Activated naive CD8-positive, alpha-beta T cell treated with anti-CD3 and anti-CD28 coated beads, Interleukin-2, amount 10 ng/mL, durations not matched to agents 7 days and 5 days (primary cell): ENCODE measurements around the gene CDH16. TPM values are rescaled to one million over a fixed set of nuclear protein-coding genes. Genes with fewer than 3 reads are reported as not detected.
"Not testable (repeated sequence)": the region's sequence is repeated elsewhere in the genome, so short reads cannot be mapped to it uniquely, and the experiment has no call there.

Experiments used
- ATAC-seq: fragments of 150-1000 bp; cut with Tn5 transposase; one replicate; pipeline ENCODE4 v1.10.0; 2021; ENCODE audit warnings: low read depth, moderate library complexity
- POLR2A ChIA-PET: fragments of 350-600 bp; sonication (Branson Sonifier 250); formaldehyde crosslinking; loops from one replicate; lab custom pipeline; 2021; ENCODE audit warnings: antibody characterized with exemption; lab: Charles Lee
- DNase-seq: peaks from one replicate; pipeline ENCODE4 v3.0.0; 2021
- H3K27ac Mint-ChIP-seq: one replicate; pipeline ENCODE4 v1.8.0; 2022; ENCODE audit warnings: mild to moderate bottlenecking, mixed read lengths
- H3K27me3 Mint-ChIP-seq: one replicate; pipeline ENCODE4 v1.8.0; 2022; ENCODE audit warnings: mild to moderate bottlenecking, moderate library complexity, mixed read lengths
- H3K36me3 Mint-ChIP-seq: one replicate; pipeline ENCODE4 v1.8.0; 2021; ENCODE audit warnings: mild to moderate bottlenecking, mixed read lengths
- H3K4me1 Mint-ChIP-seq: one replicate; pipeline ENCODE4 v1.8.0; 2021; ENCODE audit warnings: mixed read lengths
- H3K4me3 Mint-ChIP-seq: one replicate; pipeline ENCODE4 v1.8.0; 2022; ENCODE audit warnings: mild to moderate bottlenecking, moderate library complexity, mixed read lengths
- H3K9me3 Mint-ChIP-seq: one replicate; pipeline ENCODE4 v1.8.0; 2021; ENCODE audit warnings: mixed read lengths
- total RNA-seq, 2 experiments: library from RNA; stranded (reverse); gene quantifications; one replicate each; pipeline ENCODE4 v1.2.3, GENCODE V29; 2021

Gene CDH16
- total RNA-seq, 2 experiments from 2014 or later: not detected

DNA sequence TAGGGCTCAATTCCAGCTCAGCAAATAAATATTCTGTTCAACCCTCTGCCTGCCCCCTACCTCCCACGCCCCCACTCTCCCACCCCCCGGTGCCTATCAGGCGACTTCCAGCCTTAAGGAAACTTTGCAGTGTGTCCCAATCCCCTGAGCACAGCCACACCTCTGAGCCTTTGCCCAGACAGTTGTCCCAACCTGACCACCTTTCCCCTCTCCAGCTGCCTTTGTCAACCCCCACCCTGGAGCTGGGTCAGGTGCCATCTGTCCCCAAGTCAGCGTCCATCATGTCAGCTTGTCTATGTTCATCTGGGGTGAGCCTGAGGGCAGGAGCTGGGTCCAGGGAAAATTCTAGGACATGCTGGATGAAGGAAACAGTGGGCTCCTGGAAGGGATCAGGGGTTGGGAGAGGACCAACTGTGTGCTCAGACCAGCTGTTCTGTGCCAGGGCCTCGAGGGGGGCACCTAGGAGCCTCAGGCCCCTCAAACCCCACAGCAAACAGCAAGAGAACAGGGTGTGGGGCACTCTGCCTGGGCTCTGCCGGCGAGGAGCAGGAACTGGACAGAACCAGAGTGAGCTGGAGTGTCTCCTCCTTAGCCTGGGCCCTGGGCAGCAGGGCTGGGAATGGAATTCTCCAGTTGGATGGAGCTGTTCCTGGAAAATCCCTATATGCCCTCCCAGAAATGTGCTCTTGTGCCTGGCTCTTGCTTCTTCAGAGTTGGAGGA, 17.8 kb downstream of the CDH16 start:
- peaks cover 6% of the 10 kb centered on the region for H3K4me1 Mint-ChIP-seq
- no peaks in the 10 kb centered on the region for H3K36me3 Mint-ChIP-seq
- no peaks in the 10 kb centered on the region for H3K9me3 Mint-ChIP-seq
- no peak for DNase-seq
- no peak overlapping the region for H3K4me3 Mint-ChIP-seq
- no peak for ATAC-seq
- no peak overlapping the region for H3K27ac Mint-ChIP-seq
- H3K27me3 Mint-ChIP-seq: peaks cover 3% of the 10 kb centered on the region
- POLR2A ChIA-PET: no interaction called here

DNA sequence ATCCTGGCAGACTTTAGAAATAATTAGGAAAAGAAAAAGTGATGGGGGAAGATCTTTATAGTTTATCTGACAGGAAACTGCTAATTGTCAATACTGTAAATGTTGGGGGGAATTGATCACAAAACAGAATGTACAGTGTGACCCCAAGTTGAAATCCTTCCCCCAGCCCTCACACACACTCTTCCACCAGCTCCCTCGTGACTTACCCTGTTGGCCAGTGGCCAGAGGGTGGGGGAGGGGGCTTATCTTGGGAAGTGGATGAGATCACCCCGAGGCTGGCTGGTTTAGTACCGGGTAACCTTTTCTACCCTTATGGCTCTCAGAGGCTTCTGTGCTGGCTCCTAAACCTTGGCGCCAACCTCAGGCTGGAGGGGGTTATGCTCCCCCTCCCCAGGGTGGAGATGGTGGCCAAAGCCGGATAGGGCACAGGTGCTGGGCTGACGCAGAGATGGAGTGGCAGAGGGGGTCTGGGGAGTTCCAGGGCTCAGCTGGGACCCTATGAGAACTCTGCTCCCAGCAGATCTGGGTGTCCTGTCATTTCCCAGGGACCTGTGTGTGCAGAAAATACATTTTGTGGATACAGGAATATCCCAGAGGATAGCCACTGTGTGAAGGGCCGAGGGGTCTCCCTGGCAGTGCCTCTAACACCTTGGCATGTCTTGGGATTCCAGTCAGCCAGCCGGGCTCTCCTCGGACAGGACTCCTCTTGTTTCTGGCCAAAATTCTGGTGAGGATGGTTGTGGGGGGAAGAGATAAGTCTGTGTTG, 18.6 kb downstream of the CDH16 start:
- H3K4me3 Mint-ChIP-seq: no peak overlapping the region
- peaks cover 4% of the 10 kb centered on the region for H3K4me1 Mint-ChIP-seq
- no peaks in the 10 kb centered on the region for H3K9me3 Mint-ChIP-seq
- H3K36me3 Mint-ChIP-seq: no peaks in the 10 kb centered on the region
- no peak overlapping the region for H3K27ac Mint-ChIP-seq
- ATAC-seq: no peak
- H3K27me3 Mint-ChIP-seq: peaks cover 3% of the 10 kb centered on the region
- DNase-seq: no peak
- POLR2A ChIA-PET: no interaction called here

DNA sequence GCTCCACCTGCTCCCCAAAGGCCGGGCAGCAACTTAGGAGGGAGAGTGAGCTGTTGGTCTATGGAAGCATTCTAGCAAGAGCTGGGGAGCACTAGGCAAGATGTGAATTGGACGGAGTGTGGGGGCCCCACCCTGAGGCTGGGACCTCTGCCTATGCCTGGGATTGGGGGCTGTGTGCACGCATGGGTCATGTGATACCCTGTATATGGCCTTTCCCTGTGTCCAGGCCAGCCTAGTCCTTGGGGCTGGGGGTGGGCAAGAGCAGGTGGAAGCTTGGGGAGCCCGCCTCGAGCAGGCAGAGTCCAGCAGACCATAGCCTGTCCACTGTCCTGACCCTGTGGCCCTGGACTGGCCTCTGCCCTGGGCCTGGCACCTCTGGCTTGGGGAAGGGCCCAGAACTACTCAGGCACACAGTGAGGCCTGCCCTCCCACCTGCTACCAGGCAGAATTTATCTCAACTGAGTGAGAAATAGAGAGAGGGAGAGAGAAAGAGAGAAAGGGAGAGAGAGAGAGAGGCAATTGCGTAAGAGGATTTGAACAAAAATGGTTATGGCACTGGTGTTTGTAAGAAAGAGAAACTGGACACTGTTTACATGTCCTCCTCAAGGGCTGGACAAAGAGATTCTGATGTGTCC, 19.3 kb downstream of the CDH16 start:
- H3K4me1 Mint-ChIP-seq: peaks cover 5% of the 10 kb centered on the region
- ATAC-seq (no peak), DNase-seq (no peak)
- no peak overlapping the region for H3K4me3 Mint-ChIP-seq
- H3K9me3 Mint-ChIP-seq: no peaks in the 10 kb centered on the region
- no peak overlapping the region for H3K27ac Mint-ChIP-seq
- no peaks in the 10 kb centered on the region for H3K36me3 Mint-ChIP-seq
- peaks cover 3% of the 10 kb centered on the region for H3K27me3 Mint-ChIP-seq
- POLR2A ChIA-PET: no interaction called here

DNA sequence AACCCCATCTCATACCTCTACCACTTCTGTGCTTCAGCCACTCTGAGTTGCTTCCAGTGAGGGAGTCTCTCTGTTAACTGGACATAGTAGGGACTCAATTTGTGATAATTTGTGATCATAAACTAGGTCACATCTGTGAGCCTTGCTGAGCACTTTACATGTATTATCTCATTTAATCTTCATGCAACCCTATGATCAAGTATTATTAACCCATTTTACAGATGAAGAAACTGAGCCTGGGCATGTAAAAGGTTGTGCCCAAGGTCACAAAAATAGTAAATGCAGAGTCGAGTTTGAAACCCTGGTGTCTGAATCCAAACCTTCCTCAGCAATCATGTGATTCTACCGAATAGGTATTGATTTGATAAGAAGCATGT, 19.8 kb downstream of the CDH16 start:
- Mint-ChIP-seq H3K4me1 (peaks cover 6% of the 10 kb centered on the region), H3K4me3 (no peak overlapping the region), H3K27me3 (peaks cover 3% of the 10 kb centered on the region), H3K27ac (peak overlapping the region; percentile 27), H3K36me3 (no peaks in the 10 kb centered on the region), H3K9me3 (no peaks in the 10 kb centered on the region)
- DNase-seq (no peak), ATAC-seq (no peak)
- POLR2A ChIA-PET: no interaction called here

DNA sequence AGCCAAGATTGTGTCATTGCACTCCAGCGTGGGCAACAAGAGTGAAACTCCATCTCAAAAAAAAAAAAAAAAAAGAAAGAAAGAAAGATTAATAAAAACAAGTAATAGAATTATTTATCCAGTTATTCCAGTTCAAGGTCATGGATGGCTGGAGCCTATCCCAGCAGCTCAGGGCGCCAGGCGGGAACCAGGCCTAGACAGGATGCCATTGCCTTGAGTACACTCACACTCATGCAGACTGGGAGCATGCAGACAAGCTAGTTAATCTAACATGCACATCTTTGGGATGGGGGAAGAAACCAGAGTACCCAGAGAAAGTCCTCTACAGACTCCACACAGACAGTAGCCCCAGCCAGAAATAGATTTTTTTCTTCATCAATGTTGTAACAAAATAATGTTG, 20.5 kb downstream of the CDH16 start:
- no peak for DNase-seq
- no peaks in the 10 kb centered on the region for H3K36me3 Mint-ChIP-seq
- H3K4me1 Mint-ChIP-seq: peaks cover 7% of the 10 kb centered on the region
- no peak overlapping the region for H3K27ac Mint-ChIP-seq
- POLR2A ChIA-PET: no interaction called here
- H3K27me3 Mint-ChIP-seq: peaks cover 3% of the 10 kb centered on the region
- no peak overlapping the region for H3K4me3 Mint-ChIP-seq
- H3K9me3 Mint-ChIP-seq: no peaks in the 10 kb centered on the region
- no peak for ATAC-seq

DNA sequence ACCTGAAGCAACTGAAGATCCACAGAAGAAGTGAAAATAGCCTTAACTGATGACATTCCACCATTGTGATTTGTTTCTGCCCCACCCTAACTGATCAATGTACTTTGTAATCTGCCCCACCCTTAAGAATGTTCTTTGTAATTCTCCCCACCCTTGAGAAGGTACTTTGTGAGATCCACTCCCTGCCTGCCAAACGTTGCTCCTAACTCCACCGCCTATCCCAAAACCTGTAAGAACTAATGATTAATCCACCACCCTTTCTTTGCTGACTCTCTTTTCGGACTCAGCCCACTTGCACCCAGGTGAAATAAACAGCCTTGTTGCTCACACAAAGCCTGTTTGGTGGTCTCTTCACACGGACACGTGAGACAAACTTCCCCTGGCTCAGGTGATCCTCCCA, 22.0 kb downstream of the CDH16 start:
- DNase-seq, POLR2A ChIA-PET, H3K27me3 Mint-ChIP-seq, H3K4me3 Mint-ChIP-seq, H3K9me3 Mint-ChIP-seq, H3K36me3 Mint-ChIP-seq, ATAC-seq, H3K27ac Mint-ChIP-seq: not testable (repeated sequence)
- peaks cover 15% of the 10 kb centered on the region for H3K4me1 Mint-ChIP-seq

DNA sequence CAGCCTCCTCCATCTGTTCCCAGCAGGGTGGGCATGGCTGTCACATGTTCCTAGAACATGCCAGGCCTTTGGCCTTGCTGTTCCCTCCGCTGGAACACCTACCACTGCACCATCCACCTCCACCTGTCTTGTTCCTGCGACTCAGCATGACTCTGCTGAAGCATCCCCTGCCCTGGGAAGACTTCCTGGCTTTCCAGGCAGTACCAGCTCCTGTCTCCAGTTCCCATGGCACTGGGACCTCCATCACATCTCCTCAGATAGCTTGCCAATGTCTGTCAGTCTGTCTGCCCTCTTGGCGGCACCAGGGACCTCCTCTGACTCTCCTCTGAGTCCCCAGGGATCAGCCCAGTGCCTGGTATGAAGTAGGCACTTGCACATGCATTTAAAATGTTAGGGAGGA, 22.7 kb downstream of the CDH16 start:
- Mint-ChIP-seq H3K27ac (peak overlapping the region; percentile 3), H3K36me3 (peaks cover 2% of the 10 kb centered on the region), H3K9me3 (no peaks in the 10 kb centered on the region), H3K27me3 (peaks cover 3% of the 10 kb centered on the region), H3K4me1 (peaks cover 15% of the 10 kb centered on the region), H3K4me3 (no peak overlapping the region)
- no peak for DNase-seq
- ATAC-seq: no peak
- POLR2A ChIA-PET: interaction anchor here (1.0 to 1.8 kb wide), 3 partner anchors 16 to 36 kb away, joined by 3 to 7 read pairs (median 4); partner anchors contain the start of gene PDP2

DNA sequence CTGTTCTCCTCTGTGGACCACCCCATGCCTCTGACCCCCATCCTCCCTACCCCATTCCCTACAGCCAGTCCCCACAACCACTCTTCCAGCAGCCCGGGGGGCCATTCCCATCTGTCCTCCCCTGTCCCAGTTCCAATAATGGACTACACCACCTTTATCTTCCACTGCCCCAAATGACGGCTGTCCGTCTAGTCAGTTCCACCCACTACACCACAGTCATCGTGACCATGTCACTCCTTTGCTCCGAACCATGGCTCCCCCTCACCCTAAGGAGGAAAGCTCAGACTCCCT, 23.1 kb downstream of the CDH16 start:
- no peak for ATAC-seq
- H3K27ac Mint-ChIP-seq: no peak overlapping the region
- H3K36me3 Mint-ChIP-seq: peaks cover 2% of the 10 kb centered on the region
- POLR2A ChIA-PET: interaction anchor here (1.0 to 1.8 kb wide), 3 partner anchors 15 to 36 kb away, joined by 3 to 7 read pairs (median 4); partner anchors contain the start of gene PDP2
- H3K27me3 Mint-ChIP-seq: peaks cover 3% of the 10 kb centered on the region
- no peaks in the 10 kb centered on the region for H3K9me3 Mint-ChIP-seq
- peaks cover 15% of the 10 kb centered on the region for H3K4me1 Mint-ChIP-seq
- H3K4me3 Mint-ChIP-seq: no peak overlapping the region
- no peak for DNase-seq

DNA sequence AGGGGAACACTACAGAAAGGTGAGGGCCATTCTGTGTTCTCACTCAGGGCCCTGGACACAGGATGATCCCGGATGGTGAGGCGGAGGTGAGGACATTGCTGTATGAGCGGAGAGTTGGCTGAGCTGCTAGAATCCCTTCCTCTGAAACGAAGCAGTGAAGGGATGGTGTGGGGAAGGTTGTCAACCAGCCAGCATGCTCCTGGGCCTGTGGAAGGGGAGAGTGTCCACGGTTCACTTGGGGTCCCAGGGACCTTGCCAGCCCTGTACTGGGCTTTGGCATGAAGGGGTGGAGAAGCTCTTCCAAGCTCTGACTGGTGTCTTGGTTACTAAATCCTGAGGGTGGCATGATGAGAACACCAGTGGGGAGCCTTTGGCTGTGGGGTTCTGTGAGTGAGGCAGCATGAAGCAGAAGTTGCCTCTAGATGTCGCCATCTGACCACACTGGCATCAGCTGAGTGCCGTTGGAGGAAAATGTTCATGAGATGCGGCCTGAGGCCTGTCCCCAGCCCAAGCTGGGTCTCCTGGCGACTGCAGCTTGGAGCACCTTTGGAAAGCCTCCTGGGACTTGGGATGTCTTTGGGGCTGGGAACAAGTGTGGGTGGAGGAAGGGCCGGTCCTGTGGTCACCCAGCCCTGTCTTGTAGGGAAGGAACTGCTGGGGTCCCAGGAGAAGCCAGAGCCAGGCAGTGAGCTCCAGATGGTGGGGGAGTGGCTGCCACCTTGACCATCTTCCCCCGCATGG, 23.6 kb downstream of the CDH16 start:
- no peak overlapping the region for H3K27ac Mint-ChIP-seq
- peaks cover 3% of the 10 kb centered on the region for H3K27me3 Mint-ChIP-seq
- POLR2A ChIA-PET: interaction anchor here (1.0 to 1.8 kb wide), 3 partner anchors 15 to 37 kb away, joined by 3 to 7 read pairs (median 4); partner anchors contain the start of gene PDP2
- peaks cover 2% of the 10 kb centered on the region for H3K36me3 Mint-ChIP-seq
- H3K4me3 Mint-ChIP-seq: no peak overlapping the region
- DNase-seq (peak; percentile 64), ATAC-seq (peak; percentile 91)
- H3K4me1 Mint-ChIP-seq: peaks cover 15% of the 10 kb centered on the region
- H3K9me3 Mint-ChIP-seq: no peaks in the 10 kb centered on the region

DNA sequence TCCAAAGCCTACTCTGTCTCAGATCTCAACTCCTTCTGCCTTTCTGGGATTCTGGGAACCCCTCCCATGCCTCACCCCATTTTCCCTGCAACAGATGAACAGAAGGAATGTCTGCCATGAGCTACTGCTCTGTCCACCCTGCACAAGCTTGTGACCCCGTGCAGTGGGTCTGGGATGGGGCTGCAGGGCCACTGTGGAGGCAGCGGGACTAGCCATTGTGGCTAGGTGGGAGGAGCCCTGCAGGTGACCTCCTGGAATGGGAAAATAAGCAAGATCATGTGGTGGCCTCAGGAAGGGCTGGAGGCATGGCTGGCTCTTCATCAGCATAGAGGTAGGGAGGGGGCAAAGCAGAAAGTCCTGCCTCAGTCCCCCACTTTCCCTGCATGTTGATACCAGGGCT, 24.6 kb downstream of the CDH16 start:
- no peak overlapping the region for H3K4me3 Mint-ChIP-seq
- POLR2A ChIA-PET: interaction anchor here (0.6 to 1.8 kb wide), 4 partner anchors 14 to 21 kb away, joined by 3 to 7 read pairs (median 4); partner anchors contain the start of gene PDP2
- peak overlapping the region; percentile 65 for H3K27ac Mint-ChIP-seq
- H3K36me3 Mint-ChIP-seq: peaks cover 2% of the 10 kb centered on the region
- no peak for DNase-seq
- H3K27me3 Mint-ChIP-seq: peaks cover 3% of the 10 kb centered on the region
- H3K9me3 Mint-ChIP-seq: no peaks in the 10 kb centered on the region
- H3K4me1 Mint-ChIP-seq: peaks cover 13% of the 10 kb centered on the region
- ATAC-seq: no peak

DNA sequence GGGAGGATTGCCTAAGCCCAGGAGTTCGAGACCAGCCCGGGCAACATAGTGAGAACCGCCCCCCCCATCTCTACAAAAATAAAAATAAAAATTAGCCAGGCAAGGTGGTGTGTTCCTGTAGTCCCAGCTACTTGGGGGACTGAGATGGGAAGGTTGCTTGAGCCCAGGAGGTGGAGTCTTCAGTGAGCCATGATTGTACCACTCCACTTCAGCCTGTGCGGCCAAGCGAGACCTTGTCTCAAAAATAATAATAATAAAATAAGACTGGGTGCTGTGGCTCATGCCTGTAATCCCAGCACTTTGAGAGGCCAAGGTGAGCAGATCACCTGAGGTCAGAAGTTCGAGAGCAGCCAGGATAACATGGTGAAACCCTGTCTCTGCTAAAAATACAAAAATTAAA, 26.9 kb downstream of the CDH16 start:
- H3K9me3 Mint-ChIP-seq: no peaks in the 10 kb centered on the region
- no peak for DNase-seq

DNA sequence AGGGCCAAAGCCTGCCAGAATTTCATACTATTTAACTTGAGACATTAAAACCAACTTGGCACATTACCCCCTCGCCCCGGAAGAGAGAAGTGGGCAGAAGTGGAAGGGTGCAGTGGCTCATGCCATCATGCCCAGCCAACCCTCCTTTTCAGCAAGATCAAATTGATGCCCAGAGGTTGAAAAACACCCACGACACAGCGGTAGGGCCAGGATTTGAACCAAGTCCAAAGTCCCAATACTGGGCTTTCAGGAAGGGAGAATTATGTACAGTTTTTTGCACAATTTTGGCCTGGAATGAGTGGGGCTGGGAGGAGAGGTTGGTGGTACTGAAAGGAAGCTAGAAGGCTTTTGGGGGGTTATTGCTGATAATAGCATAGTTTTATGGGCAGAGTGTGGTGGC, 27.3 kb downstream of the CDH16 start:
- peaks cover 20% of the 10 kb centered on the region for H3K4me1 Mint-ChIP-seq
- DNase-seq: no peak
- peaks cover 8% of the 10 kb centered on the region for H3K36me3 Mint-ChIP-seq
- no peaks in the 10 kb centered on the region for H3K27me3 Mint-ChIP-seq
- ATAC-seq: no peak
- no peaks in the 10 kb centered on the region for H3K9me3 Mint-ChIP-seq
- POLR2A ChIA-PET: interaction anchor here (1.2 kb wide), 1 partner anchor 14 kb away, joined by 3 read pairs; no protein-coding TSS in a partner anchor
- no peak overlapping the region for H3K27ac Mint-ChIP-seq
- no peak overlapping the region for H3K4me3 Mint-ChIP-seq

More for the DNA sequence above, 26.9 kb downstream of the CDH16 start:
- no peak overlapping the region for H3K27ac Mint-ChIP-seq
- peaks cover 19% of the 10 kb centered on the region for H3K4me1 Mint-ChIP-seq
- H3K4me3 Mint-ChIP-seq: no peak overlapping the region
- POLR2A ChIA-PET: interaction anchor here (0.9 to 1.2 kb wide), 4 partner anchors 10 to 17 kb away, joined by 3 to 5 read pairs (median 3); no protein-coding TSS in a partner anchor
- no peak for ATAC-seq
- H3K27me3 Mint-ChIP-seq: no peaks in the 10 kb centered on the region
- peaks cover 8% of the 10 kb centered on the region for H3K36me3 Mint-ChIP-seq

DNA sequence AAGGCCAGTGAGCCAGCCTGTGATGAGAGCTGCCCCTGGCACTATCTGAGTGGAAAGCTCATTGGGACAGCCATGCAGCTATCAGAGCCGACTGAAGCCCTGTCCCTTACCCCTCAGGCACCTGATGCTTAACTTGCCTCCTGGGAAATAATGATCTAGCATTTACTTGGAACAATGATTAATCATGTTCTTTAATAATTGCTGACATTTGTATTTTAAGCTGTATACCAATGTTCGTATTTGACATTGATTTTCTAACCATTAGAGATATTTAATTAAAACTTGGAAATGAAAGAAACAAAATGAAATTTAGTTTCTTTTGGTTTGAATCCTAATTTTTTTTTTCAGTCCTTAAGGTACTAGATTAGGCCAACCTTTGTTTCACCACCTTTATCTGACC, 27.9 kb downstream of the CDH16 start:
- Mint-ChIP-seq H3K4me3 (no peak overlapping the region), H3K27me3 (no peaks in the 10 kb centered on the region), H3K36me3 (peaks cover 9% of the 10 kb centered on the region), H3K4me1 (peaks cover 22% of the 10 kb centered on the region), H3K27ac (no peak overlapping the region), H3K9me3 (no peaks in the 10 kb centered on the region)
- no peak for DNase-seq
- ATAC-seq: no peak
- POLR2A ChIA-PET: interaction anchor here (0.7 kb wide), 1 partner anchor 11 kb away, joined by 3 read pairs; the partner anchor contains the start of gene PDP2
